Chondrocyte (in vitro differentiated cells): ENCODE results near the gene PLEKHB1. TPM values are rescaled to one million over a fixed set of nuclear protein-coding genes. Genes with fewer than 3 reads are reported as not detected.

Experiments
- DNase-seq: peaks from one replicate; pipeline ENCODE4 v3.0.0; 2021; ENCODE audit warnings: mixed read lengths, low spot score
- H3K27ac Mint-ChIP-seq: one replicate; pipeline ENCODE4 v1.8.0; 2021; ENCODE audit warnings: mild to moderate bottlenecking, moderate library complexity, mixed read lengths; ENCODE audit not compliant: unreplicated experiment
- H3K27me3 Mint-ChIP-seq: 2 replicates; pipeline ENCODE4 v1.8.0; 2021; ENCODE audit warnings: low read depth, mixed read lengths
- H3K36me3 Mint-ChIP-seq: 2 replicates; pipeline ENCODE4 v1.8.0; 2021; ENCODE audit warnings: low read depth, mixed read lengths
- H3K4me1 Mint-ChIP-seq: 2 replicates; pipeline ENCODE4 v1.8.0; 2021; ENCODE audit warnings: low read depth, mild to moderate bottlenecking, mixed read lengths
- H3K4me3 Mint-ChIP-seq: one replicate; pipeline ENCODE4 v1.8.0; 2021; ENCODE audit warnings: mild to moderate bottlenecking, moderate library complexity, mixed read lengths; ENCODE audit not compliant: unreplicated experiment
- H3K9me3 Mint-ChIP-seq: 2 replicates; pipeline ENCODE4 v1.8.0; 2021; ENCODE audit warnings: low read depth, mixed read lengths
- total RNA-seq: library from RNA; stranded (reverse); gene quantifications from 3 replicates; pipeline ENCODE4 v1.2.1, GENCODE V29; 2021
- TF ChIP-seq, protein P1 (sequence below): fragments of 200-600 bp; sonication (generic); IDR thresholded peaks from 2 replicates; pipeline ENCODE4 v1.5.0; 2021; ENCODE audit warnings: antibody characterized with exemption, mild to moderate bottlenecking, moderate library complexity

The PLEKHB1 gene
- total RNA-seq, 1 donor from 2014 or later, result 2.0 TPM

DNA sequence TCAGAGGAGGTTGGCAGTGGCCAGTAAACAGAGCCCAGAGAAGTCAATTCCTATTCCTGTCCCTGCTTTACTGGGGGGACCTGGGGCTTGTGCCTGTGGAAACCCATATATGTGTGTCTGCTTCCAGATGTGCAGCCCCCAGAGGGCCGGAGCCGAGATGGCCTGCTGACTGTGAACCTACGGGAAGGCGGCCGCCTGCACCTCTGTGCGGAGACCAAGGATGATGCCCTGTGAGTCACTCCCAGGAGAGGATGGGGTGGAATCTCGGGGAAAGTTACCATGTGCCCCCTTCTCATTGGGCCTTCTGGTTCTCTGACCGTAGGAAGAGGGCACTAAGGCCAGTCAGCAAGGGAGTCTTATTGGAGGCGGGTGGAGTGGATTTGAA is 5.3 kb downstream of the PLEKHB1 start:
- H3K36me3 Mint-ChIP-seq, result no peaks in the 10 kb centered on the region
- TF ChIP-seq, protein P1, sequence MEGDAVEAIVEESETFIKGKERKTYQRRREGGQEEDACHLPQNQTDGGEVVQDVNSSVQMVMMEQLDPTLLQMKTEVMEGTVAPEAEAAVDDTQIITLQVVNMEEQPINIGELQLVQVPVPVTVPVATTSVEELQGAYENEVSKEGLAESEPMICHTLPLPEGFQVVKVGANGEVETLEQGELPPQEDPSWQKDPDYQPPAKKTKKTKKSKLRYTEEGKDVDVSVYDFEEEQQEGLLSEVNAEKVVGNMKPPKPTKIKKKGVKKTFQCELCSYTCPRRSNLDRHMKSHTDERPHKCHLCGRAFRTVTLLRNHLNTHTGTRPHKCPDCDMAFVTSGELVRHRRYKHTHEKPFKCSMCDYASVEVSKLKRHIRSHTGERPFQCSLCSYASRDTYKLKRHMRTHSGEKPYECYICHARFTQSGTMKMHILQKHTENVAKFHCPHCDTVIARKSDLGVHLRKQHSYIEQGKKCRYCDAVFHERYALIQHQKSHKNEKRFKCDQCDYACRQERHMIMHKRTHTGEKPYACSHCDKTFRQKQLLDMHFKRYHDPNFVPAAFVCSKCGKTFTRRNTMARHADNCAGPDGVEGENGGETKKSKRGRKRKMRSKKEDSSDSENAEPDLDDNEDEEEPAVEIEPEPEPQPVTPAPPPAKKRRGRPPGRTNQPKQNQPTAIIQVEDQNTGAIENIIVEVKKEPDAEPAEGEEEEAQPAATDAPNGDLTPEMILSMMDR, result no peak
- H3K4me1 Mint-ChIP-seq, result peaks cover 5% of the 10 kb centered on the region
- H3K9me3 Mint-ChIP-seq, result no peaks in the 10 kb centered on the region
- peaks cover 4% of the 10 kb centered on the region for H3K27me3 Mint-ChIP-seq
- no peak overlapping the region for H3K4me3 Mint-ChIP-seq
- no peak for DNase-seq
- no peak overlapping the region for H3K27ac Mint-ChIP-seq

GRCh38 chr11:73652046-73652730 is 5.8 kb downstream of the PLEKHB1 start:
- DNase-seq, result no peak
- no peak overlapping the region for H3K27ac Mint-ChIP-seq
- H3K4me1 Mint-ChIP-seq, result peaks cover 4% of the 10 kb centered on the region
- H3K4me3 Mint-ChIP-seq, result no peak overlapping the region
- H3K36me3 Mint-ChIP-seq, result no peaks in the 10 kb centered on the region
- no peaks in the 10 kb centered on the region for H3K9me3 Mint-ChIP-seq
- peaks cover 4% of the 10 kb centered on the region for H3K27me3 Mint-ChIP-seq
- TF ChIP-seq, protein P1, result no peak

- TF ChIP-seq, protein P1, result no peak
- H3K9me3 Mint-ChIP-seq, result no peaks in the 10 kb centered on the region
- H3K4me1 Mint-ChIP-seq, result no peaks in the 10 kb centered on the region
- no peak for DNase-seq
- H3K27me3 Mint-ChIP-seq, result peaks cover 4% of the 10 kb centered on the region
- no peaks in the 10 kb centered on the region for H3K36me3 Mint-ChIP-seq
- no peak overlapping the region for H3K4me3 Mint-ChIP-seq
- no peak overlapping the region for H3K27ac Mint-ChIP-seq
These were observed 6.6 kb downstream of the PLEKHB1 start for GRCh38 chr11:73652856-73653559.

GRCh38 chr11:73653996-73654395 is 7.6 kb downstream of the PLEKHB1 start:
- Mint-ChIP-seq H3K36me3 (no peaks in the 10 kb centered on the region), H3K9me3 (no peaks in the 10 kb centered on the region), H3K27ac (no peak overlapping the region), H3K27me3 (peaks cover 4% of the 10 kb centered on the region), H3K4me1 (no peaks in the 10 kb centered on the region), H3K4me3 (no peak overlapping the region)
- no peak for DNase-seq
- TF ChIP-seq, protein P1, result no peak

GRCh38 chr11:73654482-73655021 is 8.2 kb downstream of the PLEKHB1 start:
- Mint-ChIP-seq H3K4me1 (no peaks in the 10 kb centered on the region), H3K4me3 (no peak overlapping the region)

More at GRCh38 chr11:73654482-73655021, 8.2 kb downstream of the PLEKHB1 start:
- DNase-seq, result no peak
- no peaks in the 10 kb centered on the region for H3K9me3 Mint-ChIP-seq
- no peak overlapping the region for H3K27ac Mint-ChIP-seq
- TF ChIP-seq, protein P1, result no peak
- no peaks in the 10 kb centered on the region for H3K36me3 Mint-ChIP-seq
- H3K27me3 Mint-ChIP-seq, result peaks cover 2% of the 10 kb centered on the region
